ENCODE results near the gene ACTG1. TPM values are rescaled to one million over a fixed set of nuclear protein-coding genes. Genes with fewer than 3 reads are reported as not detected.

ACTG1 gene
- total and polyA plus RNA-seq, 2 of the 4 experiments (the other 2 are of a cell fraction), result 10,907 to 15,732 TPM

GRCh38 chr17:81517009-81517338 lies 4.4 kb upstream of the ACTG1 start:
- Histone ChIP-seq H3K14ac (replicated peaks; ENCODE audit: low read depth, low read length) (peak overlapping the region; percentile 93; the same call in 1 of the 2 replicates), H4K8ac (ENCODE audit: low read depth in 2 of 2, low read length in 2 of 2) (no peak overlapping the region), H4K91ac (ENCODE audit: insufficient read depth, low read depth, low read length) (no peak overlapping the region), H3K27me3 (ENCODE audit: control insufficient read depth, insufficient read depth, low read length) (no peaks in the 10 kb centered on the region), H3K9me3 (ENCODE audit: control insufficient read depth, insufficient read depth, low read length) (no peaks in the 10 kb centered on the region), H2AK5ac (ENCODE audit: low read depth, low read length) (peak overlapping the region; percentile 61; the same call in 1 of the 2 replicates), H3K36me3 (ENCODE audit: control insufficient read depth, insufficient read depth, low read length) (peaks cover 3% of the 10 kb centered on the region), H2BK5ac (ENCODE audit: low read depth, low read length, poor library complexity, severe bottlenecking) (no peak overlapping the region), H3K4me2 (ENCODE audit: low read depth, low read length) (peak overlapping the region; percentile 95; the same call in 1 of the 2 replicates), H3K23ac (ENCODE audit: low read depth, low read length) (no peak overlapping the region), H4K5ac (ENCODE audit: low read depth, low read length) (no peak overlapping the region), H2BK120ac (ENCODE audit: low read depth, low read length) (no peak overlapping the region), H3K9me1 (ENCODE audit: insufficient read depth, low read length) (no peaks in the 10 kb centered on the region), H3K4me1 (ENCODE audit: control insufficient read depth, insufficient read depth, low read length) (peaks cover 34% of the 10 kb centered on the region), H2AFZ (replicated peaks; ENCODE audit: low read length, poor library complexity) (no peak overlapping the region), H3K18ac (ENCODE audit: low read depth, low read length) (no peak overlapping the region), H3K27ac (ENCODE audit: insufficient read depth, low read length) (no peak overlapping the region), H3K56ac (ENCODE audit: extremely low read depth, insufficient read depth, low read length) (no peak overlapping the region), H3K79me1 (ENCODE audit: low read depth in 1 of 2, low read length in 2 of 2) (peaks cover 6 to 45% of the 10 kb centered on the region in 2 experiments; a peak in 3 of 4 replicates), H4K20me1 (ENCODE audit: insufficient read depth, low read length) (peaks cover 50% of the 10 kb centered on the region), H3K9ac (ENCODE audit: low read depth, low read length) (peak overlapping the region; percentile 99; the same call in 1 of the 2 replicates), H3K4ac (ENCODE audit: low read depth, low read length) (no peak overlapping the region), H3K4me3 (ENCODE audit: insufficient read depth, low read depth, low read length) (no peak overlapping the region), H2BK15ac (ENCODE audit: low read depth, low read length) (no peak overlapping the region), H2AK9ac (replicated peaks; ENCODE audit: low read depth, low read length, poor library complexity) (peak overlapping the region; percentile 67), H2BK20ac (ENCODE audit: low read depth, low read length) (no peak overlapping the region)
- no peak for ATAC-seq (ENCODE audit: low read depth)
- WGBS, 2 experiments (ENCODE audit: extremely low coverage in 2 of 2, insufficient read length in 1 of 2), result 97% methylated on average over 5 of the region's 9 CpGs; no CpG with 5 or more reads in 1 of the 2 experiments
- CTCF ChIA-PET, result no interaction called here
- in situ Hi-C loops (cut with MboI; ENCODE audit: low sequenced_read_pairs) (no loop called here), dilution Hi-C loops (cut with HindIII; ENCODE audit: low sequenced_read_pairs, unreplicated experiment) (no loop called here), intact Hi-C loops (cut with micrococcal nuclease) (no loop called here)
- POLR2A ChIA-PET (ENCODE audit: unreplicated experiment), result no interaction called here
- TF ChIP-seq POLR2A (IDR thresholded peaks at IDR 0.05; ENCODE audit: low read depth, low read length) (no peak), NFE2L2 (IDR thresholded peaks at IDR 0.05; ENCODE audit: low read depth, low read length) (no peak), ELK1 (IDR thresholded peaks at IDR 0.05; ENCODE audit: borderline replicate concordance, low read depth, low read length) (no peak), CHD1 (IDR thresholded peaks at IDR 0.05; ENCODE audit: low read depth, low read length) (no peak), RFX5 (IDR thresholded peaks at IDR 0.05; ENCODE audit: low read depth, low read length) (no peak), BHLHE40 (IDR thresholded peaks at IDR 0.05; ENCODE audit: low read depth, low read length) (no peak), RCOR1 (IDR thresholded peaks at IDR 0.05; ENCODE audit: insufficient replicate concordance, low read length) (no peak), MXI1 (IDR thresholded peaks at IDR 0.05; ENCODE audit: borderline replicate concordance, low read depth, low read length) (no peak), SMC3 (IDR thresholded peaks at IDR 0.05; ENCODE audit: low read depth, low read length) (no peak), RAD21 (IDR thresholded peaks at IDR 0.05; ENCODE audit: low read length) (no peak)
- BruUV-seq (replicated peaks), result no TSS peak
- no peak for DNase-seq
